GM12892 (cell line): ENCODE data around the gene NUDT8.

ENCODE experiments used
- POLR2A ChIP-seq: IDR thresholded peaks from 2 replicates; pipeline ENCODE4 v1.6.1; 2011; ENCODE audit warnings: low read depth, low read length, control low read depth
- TAF1 ChIP-seq: IDR thresholded peaks from 2 replicates; pipeline ENCODE4 v1.6.1; 2011; ENCODE audit warnings: low read depth, mild to moderate bottlenecking, control low read depth, low read length, borderline replicate concordance

- TF ChIP-seq TAF1 (no peak), POLR2A (no peak)
Observed at GRCh38 chr11:67665541-67666302, 36.0 kb upstream of the NUDT8 start.
